ENCODE measurements around the gene CEP120. TPM values are rescaled to one million over a fixed set of nuclear protein-coding genes. Genes with fewer than 3 reads are reported as not detected.
"Not testable (repeated sequence)": the region's sequence is repeated elsewhere in the genome, so short reads cannot be mapped to it uniquely, and the experiment has no call there.

Gene CEP120
- total RNA-seq, result 11.6 TPM

DNA sequence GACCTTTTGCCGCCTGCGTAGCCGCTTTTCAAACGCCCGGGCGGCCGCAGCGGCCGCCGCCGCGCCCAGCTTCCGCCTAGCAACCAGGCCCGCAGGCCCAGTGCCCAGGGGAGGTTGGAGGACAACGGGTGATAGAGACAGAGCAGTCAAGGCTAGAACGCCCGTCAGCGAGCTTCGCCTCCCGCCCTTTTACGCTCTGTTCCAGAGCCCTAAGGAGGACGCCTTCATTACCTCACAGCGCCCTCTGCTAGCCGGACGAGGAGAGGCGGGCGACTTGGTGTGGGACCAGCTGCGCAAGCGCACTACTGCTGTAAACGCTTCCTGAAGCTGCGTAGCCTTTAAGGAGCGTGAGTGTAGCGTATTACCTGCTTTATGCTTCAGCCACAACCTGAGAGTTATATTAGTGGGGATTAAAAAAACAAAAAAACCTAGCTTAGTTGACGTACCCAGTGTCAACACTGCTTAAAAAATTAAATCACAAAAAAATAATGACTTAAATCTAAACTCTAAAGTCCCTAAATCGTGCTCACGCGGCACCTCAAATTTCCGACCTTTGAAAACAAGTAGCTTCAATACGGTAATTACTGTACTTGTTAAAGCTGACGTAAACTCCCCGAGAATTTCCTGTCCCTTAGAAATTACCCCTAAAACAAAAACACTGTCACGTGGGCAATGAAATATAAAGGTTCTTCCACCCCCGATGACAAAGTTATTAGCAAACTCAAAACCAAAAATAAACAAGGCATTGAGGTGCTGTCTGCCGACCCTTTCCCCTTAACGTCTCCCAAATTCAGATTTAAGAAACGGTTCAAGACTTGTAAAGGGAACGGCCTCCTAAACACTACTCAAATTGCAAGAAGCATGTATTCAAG is at the start of gene CEP120:
Gene CEP120 (minus strand): TSS at position 126 of the 872 bp plus-strand sequence. CDS start 405 bp downstream, outside the sequence.
- DNase-seq (ENCODE audit: low spot score) (peak; percentile 99), ATAC-seq (peak; percentile 97)

DNA sequence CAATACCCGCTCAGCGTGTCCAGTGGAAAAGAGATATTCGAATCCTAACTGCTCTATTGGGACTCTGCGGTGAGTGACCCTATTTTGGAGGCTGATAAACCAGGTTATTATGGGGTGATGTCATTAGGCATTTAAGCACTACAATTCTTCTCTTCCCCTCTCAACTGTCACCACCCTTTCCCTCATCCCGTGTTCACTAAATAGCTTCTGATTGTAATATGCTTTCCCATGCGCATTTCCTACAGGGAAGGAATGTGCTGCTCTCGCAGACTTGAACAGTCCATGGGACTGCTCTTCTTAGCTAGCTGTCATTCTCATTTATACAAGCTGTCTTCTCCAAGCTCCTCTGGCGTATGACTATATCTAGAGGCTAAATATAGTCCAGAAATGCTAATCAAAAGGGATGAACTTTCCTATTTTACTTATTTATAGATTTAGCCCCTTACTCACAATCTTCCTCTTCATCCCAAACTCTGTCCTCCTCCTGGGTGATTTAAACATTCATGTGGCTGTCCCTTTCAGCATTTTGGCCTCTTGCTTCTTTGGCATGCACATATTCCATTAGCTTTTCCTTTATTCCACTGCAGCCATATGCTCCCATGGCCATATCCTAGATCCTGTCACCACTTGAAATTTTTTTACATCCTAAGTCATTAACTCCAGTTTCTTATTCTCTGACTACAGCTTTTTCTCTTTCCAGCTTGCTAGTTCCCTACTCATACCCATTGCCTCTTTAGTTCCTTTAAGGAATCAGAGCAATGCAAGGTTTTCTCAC is 49.1 kb upstream of the CEP120 start:
- ATAC-seq (no peak), DNase-seq (ENCODE audit: low spot score) (no peak)

DNA sequence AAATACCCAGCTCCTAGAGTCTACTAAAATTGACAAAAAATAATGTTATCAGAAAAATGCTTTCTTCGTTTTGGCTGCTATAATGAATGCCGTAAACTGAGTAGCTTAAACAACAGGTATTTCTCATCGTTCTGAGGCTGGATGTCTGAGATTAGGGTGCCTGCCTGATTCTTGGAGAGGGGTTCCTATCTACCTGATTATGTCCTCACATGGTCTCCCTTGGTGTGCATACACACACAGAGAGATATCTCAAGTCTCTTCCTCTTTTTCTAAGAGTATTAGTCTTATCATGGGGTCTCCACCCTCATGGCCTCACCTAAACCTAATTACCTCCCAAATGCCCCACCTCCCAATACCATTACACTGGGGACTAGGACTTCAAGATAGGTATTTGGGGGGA is 48.2 kb upstream of the CEP120 start:
- ATAC-seq (no peak), DNase-seq (ENCODE audit: low spot score) (no peak)

DNA sequence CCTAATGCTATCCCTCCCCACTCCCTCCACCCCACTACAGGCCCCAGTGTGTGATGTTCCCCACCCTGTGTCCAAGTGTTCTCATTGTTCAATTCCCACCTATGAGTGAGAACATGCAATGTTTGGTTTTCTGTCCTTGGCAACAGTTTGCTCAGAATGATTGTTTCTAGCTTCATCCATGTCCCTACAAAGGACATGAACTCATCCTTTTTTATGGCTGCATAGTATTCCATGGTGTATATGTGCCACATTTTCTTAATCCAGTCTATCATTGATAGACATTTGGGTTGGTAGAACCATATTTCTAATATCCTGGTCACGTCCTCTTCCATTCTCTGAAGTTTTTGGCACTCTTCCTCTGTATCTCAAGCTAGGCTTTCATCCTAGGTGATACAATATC is 43.6 kb upstream of the CEP120 start:
- ATAC-seq; DNase-seq (ENCODE audit: low spot score): not testable (repeated sequence)

DNA sequence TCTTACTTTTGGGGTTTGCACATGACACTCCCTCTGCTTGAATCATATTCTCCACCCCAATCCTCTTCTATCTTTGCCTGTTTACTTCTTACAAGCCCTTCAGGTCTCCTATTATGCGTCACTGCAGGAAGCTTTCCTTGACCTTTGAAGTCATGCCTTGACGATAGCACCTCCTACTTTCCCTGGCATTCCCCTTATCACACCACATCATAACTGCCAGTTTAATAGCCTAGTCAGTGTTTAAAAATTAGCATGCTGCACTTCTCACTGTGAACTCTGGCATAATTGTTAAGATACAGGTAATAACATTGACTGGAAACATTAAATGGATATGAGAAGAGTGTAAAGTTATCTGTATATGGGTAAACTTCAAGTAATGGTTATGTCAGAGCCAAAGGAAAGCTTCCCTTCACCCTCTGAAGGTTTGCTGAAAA is 37.1 kb upstream of the CEP120 start:
- DNase-seq (ENCODE audit: low spot score) (no peak), ATAC-seq (peak; percentile 80)

DNA sequence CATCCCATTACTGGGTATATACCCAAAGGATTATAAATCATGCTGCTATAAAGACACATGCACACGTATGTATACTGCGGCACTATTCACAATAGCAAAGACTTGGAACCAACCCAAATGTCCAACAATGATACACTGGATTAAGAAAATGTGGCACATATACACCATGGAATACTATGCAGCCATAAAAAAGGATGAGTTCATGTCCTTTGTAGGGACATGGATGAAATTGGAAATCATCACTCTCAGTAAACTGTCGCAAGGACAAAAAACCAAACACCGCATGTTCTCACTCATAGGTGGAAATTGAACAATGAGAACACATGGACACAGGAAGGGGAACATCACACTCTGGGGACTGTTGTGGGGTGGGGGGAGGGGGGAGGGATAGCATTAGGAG is 35.8 kb upstream of the CEP120 start:
- not testable (repeated sequence) for ATAC-seq

DNA sequence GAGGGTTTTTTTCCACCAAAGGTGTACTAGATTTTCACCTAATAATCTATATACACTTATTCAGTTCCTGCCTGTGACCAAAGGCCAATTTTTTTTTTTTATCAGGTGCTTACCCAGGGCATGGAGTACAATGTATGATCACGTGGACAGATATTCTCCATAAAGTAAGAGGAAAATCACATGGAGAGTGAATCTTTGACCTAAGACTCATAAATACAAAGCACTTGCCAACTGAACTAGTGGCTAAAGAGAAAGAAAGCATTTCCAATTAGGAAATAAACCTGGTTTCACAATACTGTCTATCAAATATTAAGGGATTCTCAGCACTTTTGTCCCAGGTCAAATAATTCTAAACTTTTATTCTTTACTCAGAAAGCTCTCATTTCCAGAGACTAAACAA is 33.0 kb upstream of the CEP120 start:
- ATAC-seq (peak; percentile 83), DNase-seq (ENCODE audit: low spot score) (no peak)

More for the DNA sequence above, 35.8 kb upstream of the CEP120 start:
- DNase-seq (ENCODE audit: low spot score), result not testable (repeated sequence)

DNA sequence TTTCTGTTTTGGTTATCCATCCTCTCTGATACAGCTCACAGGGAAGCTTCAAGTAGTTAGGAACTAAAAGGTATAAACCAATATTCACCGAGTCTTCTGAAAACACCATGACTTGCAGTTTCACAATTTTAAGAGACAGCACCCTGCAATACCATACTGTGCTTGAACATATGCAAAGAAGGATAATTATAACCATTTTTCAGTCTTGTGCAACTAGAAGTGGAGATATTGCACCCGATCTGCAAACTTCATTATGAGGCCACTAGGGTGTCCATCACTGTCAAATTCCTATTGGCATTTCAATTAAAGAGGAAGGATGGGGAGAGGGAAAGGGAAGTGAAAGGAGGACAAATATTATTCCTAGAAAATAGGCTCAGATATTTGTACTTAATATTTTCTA is 32.4 kb upstream of the CEP120 start:
- DNase-seq (ENCODE audit: low spot score) (no peak), ATAC-seq (peak; percentile 16)

DNA sequence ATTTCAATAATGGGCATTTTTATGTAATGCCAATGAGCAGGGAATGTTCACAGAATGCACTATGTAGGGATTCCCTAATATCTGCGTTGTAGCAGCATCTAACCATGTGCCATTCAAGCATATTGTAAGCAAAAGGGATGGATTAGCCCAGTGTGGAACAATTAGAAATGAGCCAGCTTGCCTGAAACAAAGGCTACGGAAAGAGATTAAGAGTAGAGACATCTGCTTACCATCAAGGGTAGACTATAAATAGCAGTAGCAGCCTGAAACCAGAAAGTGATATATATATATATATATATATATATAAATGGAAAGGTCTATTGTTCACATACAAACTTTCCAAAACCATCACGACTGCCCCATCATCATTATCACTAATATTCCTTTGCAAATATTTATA is 31.9 kb upstream of the CEP120 start:
- DNase-seq (ENCODE audit: low spot score) (no peak), ATAC-seq (no peak)

DNA sequence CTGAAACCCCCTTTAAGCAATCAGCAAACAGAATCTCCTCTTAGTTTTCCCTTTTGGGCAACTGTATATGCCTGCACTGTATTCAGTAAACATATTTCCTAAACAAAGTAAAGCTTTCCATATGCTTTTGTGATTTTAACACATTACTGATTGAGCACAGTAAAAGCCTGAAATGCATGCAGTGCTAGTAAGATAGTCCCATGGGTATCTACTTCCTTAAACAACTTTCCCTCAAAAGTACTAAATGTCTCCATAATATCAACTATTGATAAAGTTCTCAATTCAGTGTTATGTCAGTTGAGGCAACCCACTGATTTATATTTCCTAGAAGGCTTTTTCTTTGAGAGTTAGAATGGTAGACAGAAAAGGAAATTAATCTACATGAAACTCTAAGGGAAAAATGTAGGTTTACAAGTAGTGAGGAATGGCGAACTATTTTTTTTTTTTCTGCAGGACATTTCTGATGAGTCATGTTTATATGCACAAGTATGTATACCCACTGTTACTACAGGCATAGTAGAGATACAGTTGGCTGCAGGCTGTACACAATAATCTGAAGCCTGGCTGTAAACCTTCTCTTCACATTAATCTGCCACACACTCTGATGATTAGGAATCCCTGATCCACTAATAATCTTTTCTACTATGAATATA is 31.2 kb upstream of the CEP120 start:
- no peak for ATAC-seq

DNA sequence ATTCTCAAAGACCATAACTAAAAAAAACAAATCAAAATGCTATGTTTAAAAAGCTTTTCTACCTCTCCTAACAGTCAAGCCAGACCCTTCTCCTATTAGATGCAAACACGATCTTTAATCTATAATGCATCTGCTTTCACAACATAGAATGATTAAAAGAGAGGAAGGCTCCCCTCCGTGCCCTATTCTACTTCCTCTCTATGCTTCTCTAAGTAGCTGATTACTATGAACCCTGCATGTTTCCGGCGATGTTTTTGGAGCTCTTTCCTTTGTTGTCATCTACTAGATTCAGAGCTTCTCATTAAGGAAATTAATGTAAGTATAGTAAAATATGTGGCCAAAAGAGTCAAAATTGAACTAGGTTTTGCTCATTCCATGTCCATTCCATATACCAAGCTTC is 29.2 kb upstream of the CEP120 start:
- DNase-seq (ENCODE audit: low spot score) (no peak), ATAC-seq (no peak)

More for the DNA sequence above, 31.2 kb upstream of the CEP120 start:
- no peak for DNase-seq (ENCODE audit: low spot score)

DNA sequence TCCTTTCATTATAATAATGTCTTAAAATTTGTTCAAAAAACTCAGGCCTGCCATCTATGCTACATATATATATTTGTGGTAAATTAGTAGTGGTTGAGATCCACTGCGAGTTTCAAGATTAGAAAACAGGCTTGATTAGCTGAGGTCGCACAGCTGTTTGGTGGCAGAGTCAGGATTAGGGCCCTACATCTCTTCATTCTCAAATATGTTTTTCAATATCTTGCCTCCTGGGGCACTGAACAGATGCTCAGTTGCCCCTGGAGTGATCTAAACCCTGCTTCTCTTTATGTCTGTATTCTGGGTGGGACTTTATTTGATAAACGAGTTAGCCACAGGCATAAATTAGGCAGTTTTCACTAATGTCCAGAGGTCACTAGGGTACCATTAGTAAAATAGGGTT is 27.8 kb upstream of the CEP120 start:
- ATAC-seq (no peak), DNase-seq (ENCODE audit: low spot score) (no peak)

DNA sequence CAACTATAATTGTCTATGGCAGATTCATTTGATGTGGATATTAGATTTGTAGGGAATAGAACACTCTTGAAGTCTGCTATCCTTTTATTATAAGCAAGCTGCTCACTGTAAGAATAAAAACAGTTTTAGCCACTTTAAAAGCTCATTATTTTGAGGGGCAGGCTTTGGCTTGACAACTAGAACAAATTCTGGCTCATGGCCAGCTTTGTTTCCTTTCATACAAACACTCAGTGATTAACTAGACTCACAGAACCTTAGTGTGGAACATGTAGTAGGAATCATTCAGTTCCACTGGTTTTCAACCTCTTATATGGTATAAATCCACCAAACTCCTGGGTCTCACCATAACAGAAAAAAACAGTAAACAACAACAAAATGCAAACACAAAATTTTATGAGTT is 27.4 kb upstream of the CEP120 start:
- DNase-seq (ENCODE audit: low spot score), result no peak
- ATAC-seq, result no peak

DNA sequence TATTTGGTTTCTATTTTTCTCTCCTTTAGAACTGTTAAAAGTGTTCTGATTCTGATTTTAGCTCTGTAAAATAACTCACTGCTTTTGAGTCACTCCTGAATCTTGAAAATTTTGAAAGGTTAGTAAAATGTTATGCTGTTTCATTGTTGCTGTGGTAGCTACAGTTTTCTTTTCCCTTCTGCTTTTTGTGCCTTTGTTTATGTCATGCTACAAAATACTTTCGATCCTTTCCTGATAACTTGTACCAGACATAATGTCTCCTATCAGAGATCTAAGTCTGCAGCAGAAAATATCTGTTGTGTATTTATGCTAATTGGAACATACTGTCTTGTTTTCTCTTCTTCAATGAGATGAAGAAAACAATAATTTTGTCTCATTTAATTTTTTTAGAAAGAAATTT is 26.9 kb upstream of the CEP120 start:
- ATAC-seq, result no peak

DNA sequence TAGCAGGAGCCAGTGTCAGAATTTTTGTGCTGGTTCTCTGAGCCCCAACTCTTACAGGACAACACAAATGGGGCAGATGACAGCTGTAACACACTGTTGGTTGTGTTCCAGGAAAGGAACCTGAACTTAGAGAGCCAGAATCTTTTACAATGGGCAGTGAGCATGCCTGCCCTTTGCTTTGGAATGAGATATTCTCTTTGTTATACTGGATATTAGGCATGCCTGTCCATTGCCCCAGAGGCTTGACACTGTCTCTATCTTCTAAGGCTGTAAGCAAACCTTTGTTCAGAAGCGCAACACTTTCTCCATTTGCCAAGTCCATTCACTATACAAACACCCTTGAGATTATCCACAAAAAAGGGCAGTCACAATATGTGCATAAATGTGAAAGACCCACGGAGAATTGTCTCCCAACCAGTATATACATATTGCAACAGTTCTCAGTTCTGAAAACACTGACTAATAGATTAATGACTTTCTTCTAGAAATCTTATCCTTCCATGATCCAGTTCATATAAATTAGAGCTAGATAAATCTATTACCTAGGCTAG is 26.3 kb upstream of the CEP120 start:
- DNase-seq (ENCODE audit: low spot score) (no peak), ATAC-seq (peak; percentile 55)

More for the DNA sequence above, 26.9 kb upstream of the CEP120 start:
- DNase-seq (ENCODE audit: low spot score), result no peak

DNA sequence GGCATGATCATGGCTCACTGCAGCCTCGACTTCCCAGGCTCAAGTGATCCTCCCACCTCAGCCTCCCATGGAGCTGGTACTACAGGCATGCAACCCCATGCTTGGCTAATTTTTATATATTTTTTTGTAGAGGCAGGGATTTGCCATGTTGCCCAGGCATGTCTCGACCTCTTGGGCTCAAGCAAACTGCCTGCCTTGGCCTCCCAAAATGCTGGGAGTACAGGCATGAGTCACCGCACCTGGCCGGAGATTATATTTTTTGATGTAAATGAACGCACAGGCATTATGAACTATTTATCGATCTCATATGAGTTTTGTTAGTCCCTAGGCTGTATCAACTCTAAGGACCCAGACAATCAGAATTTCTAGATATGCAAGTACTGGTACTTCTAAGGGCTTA is 25.5 kb upstream of the CEP120 start:
- ATAC-seq (no peak), DNase-seq (ENCODE audit: low spot score) (no peak)

DNA sequence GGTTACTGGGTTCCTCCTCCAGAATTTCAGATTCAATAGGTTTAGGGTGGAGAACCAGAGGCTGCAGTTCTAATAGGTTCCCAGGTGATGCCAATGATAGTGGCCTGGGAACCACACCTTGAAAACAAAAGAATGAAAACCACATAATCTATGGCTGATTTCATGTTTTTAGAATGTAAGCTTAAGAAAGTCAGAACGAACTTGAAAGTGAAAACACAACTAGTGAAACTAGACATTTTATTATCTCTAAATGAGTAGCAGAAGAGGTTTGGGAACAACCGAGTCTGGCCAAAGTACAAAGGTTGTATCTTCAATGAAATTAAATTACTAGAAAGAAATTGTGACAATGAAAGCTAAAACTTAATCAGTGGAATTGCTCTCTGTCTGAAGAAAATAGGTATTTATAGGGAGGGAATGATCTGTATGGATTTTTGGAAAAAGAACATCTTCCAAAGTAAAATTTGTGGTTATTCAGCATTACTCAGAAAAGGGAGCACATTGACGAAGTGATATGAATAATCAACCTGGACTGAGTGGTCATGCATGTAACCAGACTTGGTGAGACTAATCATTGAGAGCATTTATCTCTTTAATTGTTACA is 24.9 kb upstream of the CEP120 start:
- DNase-seq (ENCODE audit: low spot score), result no peak
- peak; percentile 54 for ATAC-seq

DNA sequence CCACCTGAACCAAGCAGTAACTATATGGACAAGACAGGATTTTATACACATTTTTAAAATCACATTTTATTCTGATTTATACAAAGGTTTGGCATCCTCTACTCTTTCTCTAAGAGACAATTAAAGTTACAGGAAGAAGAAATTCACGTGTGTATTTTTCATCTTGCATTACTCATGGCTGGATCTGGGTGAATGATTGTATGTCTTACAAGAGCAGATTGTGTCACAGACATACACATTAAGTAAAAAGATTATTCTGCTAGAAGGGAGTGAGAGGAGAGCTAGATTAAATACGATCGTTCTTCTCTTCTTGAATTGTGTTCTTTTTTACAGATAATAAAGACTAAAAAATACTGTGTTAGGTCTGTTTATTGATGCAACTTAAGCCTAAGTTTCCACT is 20.8 kb upstream of the CEP120 start:
- ATAC-seq (no peak), DNase-seq (ENCODE audit: low spot score) (no peak)

DNA sequence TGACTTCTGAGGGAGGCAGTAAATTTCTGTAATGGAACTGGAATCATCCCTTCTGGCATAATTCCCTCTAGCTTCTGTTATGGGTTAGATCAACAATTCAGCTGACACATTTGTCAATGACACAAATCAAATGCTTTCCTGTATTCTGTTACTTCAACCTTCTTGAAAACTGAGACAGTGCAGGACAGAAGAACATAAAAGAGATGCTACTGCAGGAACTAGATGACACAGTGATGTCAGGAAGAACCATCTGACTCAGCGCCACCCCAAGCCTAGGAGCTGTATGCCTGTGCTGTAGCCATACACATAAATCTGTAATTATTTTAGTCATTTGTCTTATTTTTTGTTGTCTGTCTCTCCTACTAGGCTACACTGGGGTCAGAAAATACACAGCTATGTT is 18.2 kb upstream of the CEP120 start:
- no peak for ATAC-seq
- no peak for DNase-seq (ENCODE audit: low spot score)

DNA sequence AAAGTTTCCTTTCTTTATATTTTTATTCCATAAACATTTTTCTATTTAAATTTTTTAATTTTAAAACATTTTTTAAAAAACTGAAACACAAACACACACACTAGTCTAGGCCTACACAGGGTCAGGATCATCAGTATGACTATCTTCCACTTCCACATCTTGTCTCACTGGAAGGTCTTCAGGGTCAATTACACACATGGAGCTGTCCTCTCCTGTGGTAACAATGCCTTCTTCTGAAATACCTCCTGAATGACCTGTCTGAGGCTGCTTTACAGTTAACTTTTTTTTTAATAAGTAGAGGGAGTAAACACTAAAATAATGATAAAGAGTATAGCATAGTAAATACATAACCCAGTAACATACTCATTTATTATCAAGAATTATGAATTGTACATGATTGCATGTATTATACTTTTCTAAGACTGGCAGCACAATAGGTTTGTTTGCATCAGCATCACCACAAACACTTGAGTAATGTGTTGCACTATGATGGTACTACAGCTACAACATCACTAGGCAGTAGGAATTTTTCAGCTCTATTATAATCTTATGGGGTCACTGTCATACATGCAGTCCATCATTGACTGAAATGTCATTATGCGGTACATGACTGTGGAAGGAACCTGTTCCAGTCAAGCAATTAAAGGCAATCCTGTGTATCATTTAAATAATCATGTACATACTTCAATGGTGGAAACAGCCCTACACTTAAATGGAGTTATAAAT is 17.4 kb upstream of the CEP120 start:
- no peak for DNase-seq (ENCODE audit: low spot score)
- ATAC-seq, result no peak

Data from left lobe of liver (tissue), 2 donors.